NCI-H1105 (cell line): ENCODE data around the gene IQSEC1.
A peak's percentile ranks its signal among the peaks of the same experiment; 100 is the strongest.

Experiments used
- DNase-seq: peaks from one replicate; lab custom pipeline; 2025; lab: John Stamatoyannopoulos, UW

Gene IQSEC1

GRCh38 chr3:12967606-12968351 lies 105.5 kb downstream of the IQSEC1 start:
- no peak for DNase-seq

GRCh38 chr3:12966847-12967605 lies 106.2 kb downstream of the IQSEC1 start:
- DNase-seq = no peak

GRCh38 chr3:12965999-12966846 lies 107.0 kb downstream of the IQSEC1 start:
- DNase-seq = no peak

- DNase-seq = no peak
Measured at GRCh38 chr3:12964711-12965612, 108.3 kb downstream of the IQSEC1 start.

GRCh38 chr3:12963922-12964701 lies 109.1 kb downstream of the IQSEC1 start:
- peak; percentile 67 for DNase-seq

GRCh38 chr3:12963231-12963896 lies 109.9 kb downstream of the IQSEC1 start:
- DNase-seq = no peak

GRCh38 chr3:12962292-12962691 lies 110.9 kb downstream of the IQSEC1 start:
- no peak for DNase-seq

- no peak for DNase-seq
Measured at GRCh38 chr3:12961697-12962036, 111.6 kb downstream of the IQSEC1 start.

- DNase-seq = no peak
Measured at GRCh38 chr3:12961007-12961696, 112.1 kb downstream of the IQSEC1 start.

- no peak for DNase-seq
Measured at GRCh38 chr3:12960497-12960896, 112.7 kb downstream of the IQSEC1 start.

GRCh38 chr3:12959838-12960378 lies 113.3 kb downstream of the IQSEC1 start:
- DNase-seq = no peak

GRCh38 chr3:12959410-12959809 lies 113.8 kb downstream of the IQSEC1 start:
- no peak for DNase-seq

GRCh38 chr3:12957824-12958792 lies 115.1 kb downstream of the IQSEC1 start:
- no peak for DNase-seq

- DNase-seq = no peak
Measured at GRCh38 chr3:12957339-12957738, 115.9 kb downstream of the IQSEC1 start.

- no peak for DNase-seq
Measured at GRCh38 chr3:12956316-12956660, 116.9 kb downstream of the IQSEC1 start.

GRCh38 chr3:12955651-12956315 lies 117.4 kb downstream of the IQSEC1 start:
- no peak for DNase-seq

- peak; percentile 33 for DNase-seq
Measured at GRCh38 chr3:12954891-12955650, 118.2 kb downstream of the IQSEC1 start.
